ENCODE measurements around the gene TBC1D24. TPM values are rescaled to one million over a fixed set of nuclear protein-coding genes. Genes with fewer than 3 reads are reported as not detected.
"Not testable (repeated sequence)": the region's sequence is repeated elsewhere in the genome, so short reads cannot be mapped to it uniquely, and the experiment has no call there.

The TBC1D24 gene
- total and polyA plus RNA-seq, 2 experiments from 2014 or later, result 10.2 to 23.6 TPM

- no peaks in the 10 kb centered on the region for H3K27me3 ChIP-seq
- peak; percentile 61 to 64 for DNase-seq (ENCODE audit: low read depth in 1 of 2, low spot score in 1 of 2)
- peak overlapping the region; percentile 51 for H3K4me3 ChIP-seq
- no peaks in the 10 kb centered on the region for H3K9me3 ChIP-seq (ENCODE audit: low read depth)
- peaks cover 4% of the 10 kb centered on the region for H3K4me1 ChIP-seq (ENCODE audit: low read depth)
- H3K36me3 ChIP-seq, result peaks cover 3% of the 10 kb centered on the region
- peak overlapping the region; percentile 70 for H3K27ac ChIP-seq
- TF ChIP-seq, protein P1, sequence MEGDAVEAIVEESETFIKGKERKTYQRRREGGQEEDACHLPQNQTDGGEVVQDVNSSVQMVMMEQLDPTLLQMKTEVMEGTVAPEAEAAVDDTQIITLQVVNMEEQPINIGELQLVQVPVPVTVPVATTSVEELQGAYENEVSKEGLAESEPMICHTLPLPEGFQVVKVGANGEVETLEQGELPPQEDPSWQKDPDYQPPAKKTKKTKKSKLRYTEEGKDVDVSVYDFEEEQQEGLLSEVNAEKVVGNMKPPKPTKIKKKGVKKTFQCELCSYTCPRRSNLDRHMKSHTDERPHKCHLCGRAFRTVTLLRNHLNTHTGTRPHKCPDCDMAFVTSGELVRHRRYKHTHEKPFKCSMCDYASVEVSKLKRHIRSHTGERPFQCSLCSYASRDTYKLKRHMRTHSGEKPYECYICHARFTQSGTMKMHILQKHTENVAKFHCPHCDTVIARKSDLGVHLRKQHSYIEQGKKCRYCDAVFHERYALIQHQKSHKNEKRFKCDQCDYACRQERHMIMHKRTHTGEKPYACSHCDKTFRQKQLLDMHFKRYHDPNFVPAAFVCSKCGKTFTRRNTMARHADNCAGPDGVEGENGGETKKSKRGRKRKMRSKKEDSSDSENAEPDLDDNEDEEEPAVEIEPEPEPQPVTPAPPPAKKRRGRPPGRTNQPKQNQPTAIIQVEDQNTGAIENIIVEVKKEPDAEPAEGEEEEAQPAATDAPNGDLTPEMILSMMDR (IDR thresholded peaks at IDR 0.05; ENCODE audit: low read depth, low read length), result no peak
These were observed 57.7 kb downstream of the TBC1D24 start for GRCh38 chr16:2532494-2533141.

GRCh38 chr16:2533142-2533755 lies 58.3 kb downstream of the TBC1D24 start:
- H3K4me1 ChIP-seq (ENCODE audit: low read depth); H3K36me3 ChIP-seq; DNase-seq (ENCODE audit: low read depth in 1 of 2, low spot score in 1 of 2); H3K27me3 ChIP-seq; H3K9me3 ChIP-seq (ENCODE audit: low read depth): not testable (repeated sequence)
- peak overlapping the region; percentile 51 for H3K4me3 ChIP-seq
- peak overlapping the region; percentile 70 for H3K27ac ChIP-seq

- Histone ChIP-seq H3K27ac (no peak overlapping the region), H3K9me3 (ENCODE audit: low read depth) (no peaks in the 10 kb centered on the region), H3K4me1 (ENCODE audit: low read depth) (peaks cover 8% of the 10 kb centered on the region), H3K27me3 (no peaks in the 10 kb centered on the region), H3K4me3 (no peak overlapping the region), H3K36me3 (no peaks in the 10 kb centered on the region)
- TF ChIP-seq, protein P1 (IDR thresholded peaks at IDR 0.05; ENCODE audit: low read depth, low read length), result no peak
- no peak for DNase-seq (ENCODE audit: low read depth in 1 of 2, low spot score in 1 of 2)
These were observed 59.0 kb downstream of the TBC1D24 start for GRCh38 chr16:2533912-2534311.

GRCh38 chr16:2534335-2534734 lies 59.4 kb downstream of the TBC1D24 start:
- H3K9me3 ChIP-seq (ENCODE audit: low read depth); H3K36me3 ChIP-seq; DNase-seq (ENCODE audit: low read depth in 1 of 2, low spot score in 1 of 2); H3K27me3 ChIP-seq; H3K27ac ChIP-seq; H3K4me3 ChIP-seq: not testable (repeated sequence)
- peaks cover 12% of the 10 kb centered on the region for H3K4me1 ChIP-seq (ENCODE audit: low read depth)

DNA sequence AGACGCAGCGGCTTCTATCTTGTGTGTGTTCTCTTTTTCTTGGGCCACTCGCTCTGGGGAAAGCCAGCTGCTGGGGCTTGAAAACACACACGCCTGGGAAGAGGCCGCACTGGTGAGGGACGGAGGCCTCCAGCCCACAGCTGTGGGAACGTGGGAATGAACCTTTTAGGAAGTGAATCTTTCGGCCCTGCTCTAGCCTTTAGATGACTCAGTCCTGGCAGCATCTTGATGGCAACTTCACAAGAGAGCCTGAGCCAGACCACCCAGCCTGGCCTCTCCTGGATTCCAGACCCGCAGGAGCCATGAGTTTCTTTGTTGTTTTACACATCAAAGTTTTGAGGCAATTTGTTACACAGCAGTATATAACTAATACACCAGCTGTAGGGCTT lies 60.7 kb downstream of the TBC1D24 start:
- H3K27me3 ChIP-seq, result no peaks in the 10 kb centered on the region
- no peak overlapping the region for H3K27ac ChIP-seq
- TF ChIP-seq, protein P1 (IDR thresholded peaks at IDR 0.05; ENCODE audit: low read depth, low read length), result no peak
- H3K9me3 ChIP-seq (ENCODE audit: low read depth), result no peaks in the 10 kb centered on the region
- peaks cover 12% of the 10 kb centered on the region for H3K4me1 ChIP-seq (ENCODE audit: low read depth)
- H3K36me3 ChIP-seq, result no peaks in the 10 kb centered on the region
- H3K4me3 ChIP-seq, result no peak overlapping the region
- peak in 1 of 2 donors; percentile 66 for DNase-seq (ENCODE audit: low read depth in 1 of 2, low spot score in 1 of 2)

DNA sequence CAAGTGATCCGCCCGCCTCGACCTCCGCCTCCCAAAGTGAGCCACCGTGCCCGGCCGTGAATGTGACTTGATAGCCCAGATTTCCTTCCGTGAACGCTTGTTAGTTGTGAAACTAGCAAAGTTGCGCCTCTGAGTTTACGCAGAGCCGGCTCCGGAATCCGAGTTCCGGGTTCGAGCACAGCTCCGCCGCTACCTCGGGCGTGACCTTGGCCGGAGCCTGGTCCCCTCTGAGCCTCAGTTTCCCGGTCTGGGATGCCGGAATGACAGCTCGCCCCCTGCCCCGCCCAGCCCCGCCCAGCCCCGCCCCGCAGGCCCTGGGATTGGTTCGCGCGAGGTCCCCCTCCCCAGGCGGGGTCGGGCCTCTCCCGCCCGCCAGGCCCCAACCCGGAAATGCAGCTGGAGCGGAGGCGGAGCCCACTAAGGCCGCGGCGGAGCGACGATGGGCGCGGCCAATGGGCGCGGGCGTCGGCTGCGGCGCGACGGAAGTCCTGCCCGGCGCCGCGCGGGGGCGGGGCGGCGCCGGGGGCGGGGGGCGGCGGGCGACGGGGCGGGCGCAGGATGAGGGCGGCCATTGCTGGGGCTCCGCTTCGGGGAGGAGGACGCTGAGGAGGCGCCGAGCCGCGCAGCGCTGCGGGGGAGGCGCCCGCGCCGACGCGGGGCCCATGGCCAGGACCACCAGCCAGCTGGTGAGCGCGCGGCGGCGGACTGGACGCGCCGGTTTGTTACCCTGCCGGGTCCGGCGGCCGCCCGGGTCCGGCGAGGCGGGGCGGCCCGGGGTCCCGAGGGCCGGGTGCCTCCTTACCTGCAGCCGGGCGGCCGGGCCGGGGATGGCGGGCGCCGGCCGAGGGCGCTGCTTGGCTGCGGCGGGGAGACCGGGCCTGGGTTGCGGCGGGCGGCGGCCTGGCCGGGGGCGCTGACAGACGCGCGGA lies 62.8 kb downstream of the TBC1D24 start, which contains the start of gene PDPK1:
Gene PDPK1, plus strand, starts transcription at position 571 of the 929 bp plus-strand sequence. Its CDS starts 92 bp downstream, at position 663.
- H3K27ac ChIP-seq, result peak within 1 kb of the TSS; percentile 90

GRCh38 chr16:2539192-2539844 lies 64.4 kb downstream of the TBC1D24 start:
- H3K27me3 ChIP-seq; H3K9me3 ChIP-seq (ENCODE audit: low read depth); H3K36me3 ChIP-seq; DNase-seq (ENCODE audit: low read depth in 1 of 2, low spot score in 1 of 2); H3K27ac ChIP-seq: not testable (repeated sequence)
- Histone ChIP-seq H3K4me1 (ENCODE audit: low read depth) (peaks cover 12% of the 10 kb centered on the region), H3K4me3 (peak overlapping the region; percentile 33)

More for the DNA sequence above, 62.8 kb downstream of the TBC1D24 start, which contains the start of gene PDPK1:
- Histone ChIP-seq H3K9me3 (ENCODE audit: low read depth) (no peaks in the 10 kb centered on the region), H3K4me1 (ENCODE audit: low read depth) (peaks cover 12% of the 10 kb centered on the region), H3K27me3 (no peaks in the 10 kb centered on the region), H3K36me3 (no peaks in the 10 kb centered on the region), H3K4me3 (peak within 1 kb of the TSS; percentile 68)
- TF ChIP-seq, protein P1 (IDR thresholded peaks at IDR 0.05; ENCODE audit: low read depth, low read length), result no peak
- DNase-seq (ENCODE audit: low read depth in 1 of 2, low spot score in 1 of 2), result peak; percentile 97
